DND-41 (cell line): ENCODE results near the gene SENP1.

Source experiments
- CTCF ChIP-seq: IDR thresholded peaks from 2 replicates; pipeline ENCODE4 v1.5.1; 2012; ENCODE audit warnings: borderline replicate concordance, low read length, moderate library complexity, mild to moderate bottlenecking; ENCODE audit not compliant: poor library complexity, severe bottlenecking; ENCODE audit errors: extremely low read depth
- EZH2 ChIP-seq: IDR thresholded peaks from 3 replicates; pipeline ENCODE4 v1.6.1; 2012; ENCODE audit warnings: borderline replicate concordance, low read depth, mild to moderate bottlenecking, moderate library complexity, low read length, inconsistent platforms; ENCODE audit not compliant: severe bottlenecking

- TF ChIP-seq CTCF: no peak
- TF ChIP-seq EZH2: no peak
Measured at GRCh38 chr12:48129376-48129775, 23.5 kb upstream of the SENP1 start.
